ENCODE data around the gene OR51I2. TPM values are rescaled to one million over a fixed set of nuclear protein-coding genes. Genes with fewer than 3 reads are reported as not detected.

Gene OR51I2, protein sequence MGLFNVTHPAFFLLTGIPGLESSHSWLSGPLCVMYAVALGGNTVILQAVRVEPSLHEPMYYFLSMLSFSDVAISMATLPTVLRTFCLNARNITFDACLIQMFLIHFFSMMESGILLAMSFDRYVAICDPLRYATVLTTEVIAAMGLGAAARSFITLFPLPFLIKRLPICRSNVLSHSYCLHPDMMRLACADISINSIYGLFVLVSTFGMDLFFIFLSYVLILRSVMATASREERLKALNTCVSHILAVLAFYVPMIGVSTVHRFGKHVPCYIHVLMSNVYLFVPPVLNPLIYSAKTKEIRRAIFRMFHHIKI
- polyA plus RNA-seq = not detected

DNA sequence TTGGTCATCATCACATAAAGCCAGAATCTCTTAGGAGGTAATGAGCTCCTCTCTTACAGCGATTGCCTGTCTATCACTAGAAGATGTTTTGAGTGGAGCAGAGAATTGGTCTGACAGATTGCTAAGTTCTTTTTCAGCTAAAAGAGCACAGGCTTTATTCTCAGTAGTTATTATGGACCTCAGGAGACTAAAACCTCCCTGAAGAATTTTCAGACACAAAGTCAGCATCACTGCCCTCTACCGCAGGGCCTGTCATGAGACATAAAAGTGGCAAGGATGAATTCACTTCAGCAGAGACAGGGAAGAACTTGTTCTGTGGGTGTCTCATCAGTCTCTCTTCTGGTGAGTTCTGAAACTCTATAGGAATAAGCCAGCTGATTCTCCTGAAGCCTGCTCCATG is at the start of gene OR51I2:
Gene OR51I2, plus strand, starts transcription at position 301 of the 400 bp plus-strand sequence. CDS start 4,166 bp downstream, outside the sequence.
- WGBS, 3 donors = 84 to 94% (median 93%) methylated on average over 2 of the region's 2 CpGs

DNA sequence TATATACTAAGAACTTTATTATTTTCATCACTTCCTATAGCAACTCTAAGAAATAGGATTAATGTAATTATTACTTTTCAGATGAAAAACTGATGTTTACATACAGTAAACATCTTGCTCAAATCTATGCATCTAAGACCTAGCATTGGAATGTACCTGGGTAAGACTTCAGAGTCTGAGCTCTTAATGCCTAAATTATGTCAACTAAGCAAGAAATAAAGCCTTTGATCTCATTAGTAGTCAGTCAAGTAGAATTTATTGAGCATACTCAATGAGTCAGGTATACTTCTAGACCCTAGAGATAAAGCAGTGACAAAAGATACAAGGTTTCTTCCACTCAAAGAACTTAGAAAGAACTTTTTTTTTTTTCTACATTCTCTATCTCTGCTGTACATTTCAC is 44.0 kb upstream of the OR51I2 start:
- no peak overlapping the region for H3K27ac ChIP-seq (ENCODE audit: low read depth, low read length)

More for the DNA sequence above, at the start of gene OR51I2:
- no peak within 1 kb of the TSS for H3K27ac ChIP-seq (ENCODE audit: low read depth, low read length)

DNA sequence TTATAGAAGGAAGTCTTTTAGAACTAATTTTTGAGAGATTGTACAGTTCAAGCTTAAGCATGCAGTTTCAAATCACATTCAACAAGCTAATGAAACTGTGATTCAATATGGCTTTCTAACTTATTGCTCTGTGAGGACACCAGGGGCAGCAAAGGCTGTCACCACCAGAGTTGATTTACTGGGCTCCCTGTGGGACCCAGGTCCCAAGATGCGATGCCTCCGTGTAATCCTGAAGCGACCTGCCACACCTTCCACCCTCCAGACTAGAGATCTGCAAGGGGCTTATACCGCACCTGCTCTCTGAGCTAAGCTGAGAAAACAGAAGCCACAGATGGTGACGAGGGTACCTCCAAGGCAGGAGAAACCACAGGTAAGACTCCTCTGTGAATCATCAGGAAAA is 28.1 kb upstream of the OR51I2 start:
- H3K27ac ChIP-seq (ENCODE audit: low read depth, low read length) = no peak overlapping the region
- 54 to 69% (median 65%) methylated on average over 5 of the region's 5 CpGs for WGBS, 3 donors

DNA sequence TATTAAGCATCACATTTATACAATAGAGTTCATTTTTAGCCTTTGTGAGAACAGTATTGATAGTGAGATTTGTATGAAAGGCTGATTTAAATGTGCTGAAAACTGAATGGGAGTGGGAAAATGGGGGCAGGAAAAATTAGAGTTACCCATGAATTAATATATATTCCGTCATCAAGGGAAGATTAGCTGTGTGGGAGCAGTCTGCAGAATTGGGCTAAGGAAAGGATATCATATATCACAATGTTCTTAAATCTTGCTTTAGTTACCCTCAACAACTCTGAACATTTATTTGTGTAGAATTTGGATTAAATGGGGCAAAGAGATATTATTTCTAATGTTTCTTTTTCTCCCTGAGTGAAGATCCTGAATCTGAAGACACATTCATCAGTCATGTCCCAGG is 27.3 kb upstream of the OR51I2 start, which contains the start of gene OR51Q1:
Gene OR51Q1, plus strand, starts transcription at position 301 of the 400 bp plus-strand sequence. Its CDS starts 90 bp downstream, at position 391.
- no peak within 1 kb of the TSS for H3K27ac ChIP-seq (ENCODE audit: low read depth, low read length)
- WGBS, 3 donors = 85 to 89% (median 85%) methylated on average over 1 of the region's 1 CpG

DNA sequence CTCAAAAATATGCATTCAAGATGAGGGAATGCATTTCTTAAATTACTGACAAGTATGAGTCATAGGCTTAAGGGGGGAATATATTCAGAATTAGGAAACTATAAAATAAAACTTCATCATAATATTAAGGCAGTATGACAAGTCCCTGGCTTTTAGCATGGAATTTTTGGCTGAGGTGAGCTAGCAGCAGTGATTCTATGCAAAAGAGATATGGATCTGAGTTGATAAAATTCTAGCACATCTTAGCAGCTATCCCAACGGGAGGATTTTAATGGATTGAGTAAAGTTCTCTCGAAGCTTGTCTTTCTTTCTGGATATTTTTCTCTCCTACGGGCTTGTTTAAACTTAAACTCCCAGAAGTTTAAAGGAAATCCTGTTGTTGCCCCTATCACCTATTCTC is 26.0 kb upstream of the OR51I2 start:
- no peak overlapping the region for H3K27ac ChIP-seq (ENCODE audit: low read depth, low read length)
- WGBS, 3 donors = 57 to 66% (median 61%) methylated on average over 3 of the region's 3 CpGs

DNA sequence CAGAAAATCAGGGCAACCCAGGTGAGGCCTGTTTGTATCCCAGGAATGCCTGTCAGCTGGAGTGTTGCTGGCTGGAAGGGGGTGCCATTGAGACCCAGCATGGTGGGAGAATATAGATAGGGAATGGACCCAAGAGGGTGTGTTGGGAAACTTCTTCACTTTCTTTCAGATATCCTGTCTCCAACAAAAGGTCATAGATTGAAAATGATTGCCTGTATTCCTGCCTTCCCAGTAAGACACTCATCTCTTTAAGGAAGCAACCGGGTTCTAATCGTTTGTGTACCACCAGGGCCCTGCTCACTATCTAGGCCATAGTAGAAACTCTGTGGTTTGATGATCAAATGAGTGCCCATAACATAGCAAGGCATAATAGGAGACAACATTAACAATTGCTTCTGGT is 7.7 kb upstream of the OR51I2 start, which contains the start of gene OR51I1:
Gene OR51I1, minus strand, starts transcription at position 101 of the 400 bp plus-strand sequence. Its CDS starts 0 bp downstream, at position 101.
- WGBS, 3 donors = 22 to 43% (median 31%) methylated on average over 2 of the region's 2 CpGs

DNA sequence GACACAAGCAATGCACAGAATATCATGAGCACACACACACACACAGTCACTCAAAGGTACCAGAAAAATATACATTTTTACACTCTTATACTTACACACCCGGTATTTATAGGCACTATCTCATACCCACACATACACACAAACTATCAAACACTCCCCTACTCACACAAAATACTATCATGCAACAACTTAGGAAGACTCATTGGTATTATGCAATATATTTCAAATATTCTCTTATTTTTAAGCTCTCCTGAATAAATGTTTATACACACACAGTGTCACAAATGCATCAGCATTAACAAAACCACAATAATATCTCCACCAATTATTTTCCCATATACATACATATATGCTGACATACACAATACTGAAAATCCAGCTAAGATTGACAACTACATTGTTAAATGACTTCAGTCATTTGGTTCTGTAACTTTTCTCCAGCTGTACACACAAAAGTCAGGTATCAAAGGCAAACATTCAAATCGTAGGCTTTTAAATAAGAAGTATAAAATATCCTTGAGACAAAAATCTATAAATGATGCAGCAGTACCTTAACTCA is 5.2 kb upstream of the OR51I2 start:
- 35 to 55% (median 53%) methylated on average over 2 of the region's 2 CpGs for WGBS, 3 donors
- no peak overlapping the region for H3K27ac ChIP-seq (ENCODE audit: low read depth, low read length)

More for the DNA sequence above, 7.7 kb upstream of the OR51I2 start, which contains the start of gene OR51I1:
- no peak within 1 kb of the TSS for H3K27ac ChIP-seq (ENCODE audit: low read depth, low read length)

DNA sequence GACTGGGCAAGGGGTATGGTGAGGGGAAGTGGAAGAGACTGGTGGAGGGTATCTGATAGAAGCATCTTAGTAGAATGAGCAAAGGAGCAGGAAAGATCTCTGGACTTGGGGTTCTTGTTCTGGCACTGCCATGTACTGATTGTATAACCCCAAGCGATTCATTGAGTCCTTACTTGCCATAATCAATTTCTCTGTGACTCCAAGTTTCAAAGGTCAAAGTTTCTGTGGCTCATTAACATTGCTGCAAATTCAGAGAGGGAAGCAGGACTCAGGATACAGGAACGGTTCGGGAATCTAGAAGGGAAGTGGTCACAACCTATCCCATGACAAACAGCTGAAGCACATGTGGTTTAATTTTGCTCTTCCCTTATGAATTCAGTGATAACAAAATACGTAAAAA is 309 bp downstream of the OR51I2 start:
- H3K27ac ChIP-seq (ENCODE audit: low read depth, low read length) = no peak overlapping the region
- WGBS, 3 donors = 47 to 81% (median 80%) methylated on average over 4 of the region's 4 CpGs

DNA sequence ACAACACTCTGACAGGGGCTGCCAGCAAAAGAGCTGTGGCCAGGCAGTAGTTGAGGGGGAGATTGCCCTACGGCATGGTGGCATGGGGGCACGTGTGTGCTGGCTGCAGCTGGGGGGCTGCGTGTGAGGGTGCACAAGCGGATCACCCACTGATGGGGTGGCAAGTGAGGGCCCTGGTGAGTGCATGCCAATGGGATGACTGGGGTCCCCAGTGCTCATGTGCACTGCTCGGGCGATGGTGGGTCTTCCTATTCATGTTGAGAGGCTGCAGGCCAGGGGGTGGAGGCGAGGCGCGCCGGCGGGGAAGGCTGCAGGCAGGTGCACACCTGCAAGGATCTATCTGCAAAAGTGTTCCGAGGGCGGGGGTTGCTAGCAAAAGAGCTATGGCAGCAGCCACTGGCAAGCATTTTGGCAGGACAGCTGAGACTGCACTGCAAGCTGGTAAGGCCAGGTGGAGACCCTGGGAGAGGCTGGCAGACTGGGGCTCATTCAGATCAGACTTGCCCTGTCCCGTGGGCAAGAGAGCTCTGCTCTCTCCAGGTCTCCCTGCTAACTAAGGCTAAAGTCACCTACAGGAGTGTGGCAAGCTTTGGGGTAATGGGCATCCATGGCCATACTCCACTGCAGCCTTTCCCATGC is 12.0 kb downstream of the OR51I2 start:
- 84 to 94% (median 90%) methylated on average over 14 of the region's 14 CpGs for WGBS, 3 donors
- no peak overlapping the region for H3K27ac ChIP-seq (ENCODE audit: low read depth, low read length)

DNA sequence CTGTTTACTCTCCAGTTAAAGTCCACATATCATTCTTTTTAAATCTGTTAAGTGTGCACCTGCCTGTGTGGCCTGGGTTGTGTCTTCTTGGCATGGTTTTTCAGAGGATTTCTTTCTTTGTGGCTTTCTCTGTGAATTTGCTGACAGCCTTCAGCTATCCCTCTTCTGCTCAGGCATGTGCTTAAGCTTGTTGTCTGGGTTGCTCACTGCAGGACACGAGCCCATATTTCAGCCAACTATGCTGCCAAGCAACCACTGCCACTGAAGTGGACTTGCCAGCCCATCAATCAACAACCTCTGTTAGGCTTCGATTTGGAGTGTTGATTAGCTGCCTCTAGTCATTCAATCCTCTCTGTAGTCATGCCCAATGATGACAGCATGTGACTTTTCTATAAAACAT is 18.4 kb downstream of the OR51I2 start:
- WGBS, 3 donors = 22 to 66% (median 55%) methylated on average over 2 of the region's 2 CpGs
- H3K27ac ChIP-seq (ENCODE audit: low read depth, low read length) = no peak overlapping the region

DNA sequence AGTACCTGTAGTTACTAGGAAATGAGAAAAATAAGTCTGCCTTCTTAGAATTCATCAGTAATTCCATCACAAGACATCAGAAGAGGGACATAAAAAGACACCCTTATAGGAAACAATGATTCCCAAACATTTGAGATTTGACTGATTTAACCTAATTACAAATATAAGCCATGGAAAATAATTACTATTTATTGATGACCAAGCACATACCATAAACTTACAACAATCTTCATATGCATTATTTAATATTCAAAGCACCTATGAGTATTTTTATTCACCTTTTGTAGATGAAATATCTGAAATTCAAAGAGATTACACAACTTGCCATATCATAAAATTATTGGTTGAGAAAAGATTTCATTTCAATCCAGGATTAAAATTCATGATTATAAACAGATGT is 24.8 kb downstream of the OR51I2 start:
- no peak overlapping the region for H3K27ac ChIP-seq (ENCODE audit: low read depth, low read length)

DNA sequence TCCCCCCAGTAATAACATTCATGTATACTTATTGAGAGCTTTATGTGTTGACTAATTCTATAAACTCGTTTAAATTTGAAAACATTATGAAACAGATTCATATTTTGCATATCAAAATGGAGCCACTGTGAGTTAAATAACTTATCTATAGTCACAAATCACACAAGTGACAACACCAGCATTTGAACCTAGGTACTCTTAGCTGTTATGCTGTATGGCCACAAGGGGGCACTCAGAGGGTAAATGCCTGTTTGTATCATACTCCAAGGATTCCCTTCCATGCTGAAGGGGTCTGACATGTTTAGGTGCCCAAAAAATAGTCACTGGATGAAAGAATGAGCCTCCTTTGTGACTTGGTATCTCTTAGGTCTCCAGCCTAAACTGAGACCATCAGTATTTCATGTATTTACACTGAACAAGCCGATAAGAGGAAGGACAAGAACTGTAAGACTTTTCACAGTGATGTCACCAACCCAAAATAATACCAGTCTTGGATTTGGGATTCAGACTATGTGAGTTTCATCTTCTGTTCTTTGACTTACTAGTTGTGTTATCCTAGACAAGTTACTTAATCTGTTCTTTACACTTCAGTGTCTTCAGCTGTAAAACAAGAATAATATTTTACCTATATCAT is 27.2 kb downstream of the OR51I2 start:
- WGBS, 3 donors = 36 to 39% (median 38%) methylated on average over 2 of the region's 2 CpGs
- no peak overlapping the region for H3K27ac ChIP-seq (ENCODE audit: low read depth, low read length)

DNA sequence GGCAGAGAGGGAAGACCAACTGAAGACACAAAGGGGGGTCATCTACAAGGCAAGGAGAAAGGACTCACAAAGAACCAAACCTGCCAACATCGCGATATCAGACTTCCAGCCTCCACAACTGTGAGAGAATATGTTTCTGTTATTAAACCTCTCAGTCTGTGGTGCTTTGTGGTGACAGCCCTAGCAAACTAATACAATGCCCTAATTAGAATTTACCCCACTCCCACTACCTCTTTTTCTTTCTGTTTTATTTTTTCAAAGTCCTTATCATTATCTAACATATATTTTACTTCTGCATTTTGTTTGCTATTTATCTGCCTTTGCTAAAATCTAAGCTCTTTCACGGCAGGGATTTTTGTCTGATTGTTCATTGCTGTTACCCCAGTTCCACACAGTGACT is 36.9 kb downstream of the OR51I2 start:
- 74 to 80% (median 78%) methylated on average over 3 of the region's 3 CpGs for WGBS, 3 donors
- no peak overlapping the region for H3K27ac ChIP-seq (ENCODE audit: low read depth, low read length)

DNA sequence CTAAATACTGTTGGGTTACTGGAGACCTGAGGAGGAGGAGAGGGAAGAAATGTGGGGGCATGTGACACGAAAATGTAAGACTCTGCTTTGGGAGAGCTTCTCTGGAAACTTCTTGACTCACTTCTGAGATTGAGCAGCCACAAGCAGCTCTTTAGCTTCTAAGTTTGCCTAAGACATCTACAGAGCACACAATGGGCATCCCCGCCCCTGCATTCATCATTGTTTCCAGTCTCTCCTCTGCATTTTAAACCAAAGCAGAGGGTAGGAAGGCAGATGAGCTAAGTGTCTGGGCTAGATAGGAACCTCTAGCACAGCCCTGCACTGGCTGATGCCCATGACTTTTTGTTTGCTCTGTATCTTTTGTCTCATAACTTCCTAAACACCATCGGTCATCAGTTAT is 37.3 kb downstream of the OR51I2 start:
- H3K27ac ChIP-seq (ENCODE audit: low read depth, low read length) = no peak overlapping the region
- 58 to 81% (median 67%) methylated on average over 3 of the region's 3 CpGs for WGBS, 3 donors

DNA sequence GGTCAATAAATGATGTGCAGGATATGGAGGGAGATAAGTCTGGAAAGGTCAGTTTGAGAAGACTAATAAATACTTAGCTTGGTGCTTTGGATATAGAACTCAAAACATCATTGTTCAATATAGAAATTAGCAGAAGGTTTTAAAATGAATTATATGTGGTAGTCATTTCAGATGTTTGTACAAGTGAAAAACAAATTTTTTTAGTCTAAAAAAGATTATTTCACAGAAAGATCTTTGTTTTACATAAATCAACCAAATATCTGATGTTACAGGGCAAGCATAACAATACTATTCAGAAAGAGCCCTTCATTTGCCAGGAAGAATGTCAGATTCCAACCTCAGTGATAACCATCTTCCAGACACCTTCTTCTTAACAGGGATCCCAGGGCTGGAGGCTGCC is 39.3 kb downstream of the OR51I2 start, which contains the start of gene OR52D1:
Gene OR52D1, plus strand, starts transcription at position 301 of the 400 bp plus-strand sequence. Its CDS starts 22 bp downstream, at position 323.
- H3K27ac ChIP-seq (ENCODE audit: low read depth, low read length) = no peak within 1 kb of the TSS

DNA sequence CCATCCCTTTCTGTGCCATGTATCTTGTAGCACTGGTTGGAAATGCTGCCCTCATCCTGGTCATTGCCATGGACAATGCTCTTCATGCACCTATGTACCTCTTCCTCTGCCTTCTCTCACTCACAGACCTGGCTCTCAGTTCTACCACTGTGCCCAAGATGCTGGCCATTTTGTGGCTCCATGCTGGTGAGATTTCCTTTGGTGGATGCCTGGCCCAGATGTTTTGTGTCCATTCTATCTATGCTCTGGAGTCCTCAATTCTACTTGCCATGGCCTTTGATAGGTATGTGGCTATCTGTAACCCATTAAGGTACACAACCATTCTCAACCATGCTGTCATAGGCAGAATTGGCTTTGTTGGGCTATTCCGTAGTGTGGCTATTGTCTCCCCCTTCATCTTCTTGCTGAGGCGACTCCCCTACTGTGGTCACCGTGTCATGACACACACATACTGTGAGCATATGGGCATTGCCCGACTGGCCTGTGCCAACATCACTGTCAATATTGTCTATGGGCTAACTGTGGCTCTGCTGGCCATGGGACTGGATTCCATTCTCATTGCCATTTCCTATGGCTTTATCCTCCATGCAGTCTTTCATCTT is 39.8 kb downstream of the OR51I2 start:
- WGBS, 3 donors = 82 to 95% (median 94%) methylated on average over 4 of the region's 4 CpGs

DNA sequence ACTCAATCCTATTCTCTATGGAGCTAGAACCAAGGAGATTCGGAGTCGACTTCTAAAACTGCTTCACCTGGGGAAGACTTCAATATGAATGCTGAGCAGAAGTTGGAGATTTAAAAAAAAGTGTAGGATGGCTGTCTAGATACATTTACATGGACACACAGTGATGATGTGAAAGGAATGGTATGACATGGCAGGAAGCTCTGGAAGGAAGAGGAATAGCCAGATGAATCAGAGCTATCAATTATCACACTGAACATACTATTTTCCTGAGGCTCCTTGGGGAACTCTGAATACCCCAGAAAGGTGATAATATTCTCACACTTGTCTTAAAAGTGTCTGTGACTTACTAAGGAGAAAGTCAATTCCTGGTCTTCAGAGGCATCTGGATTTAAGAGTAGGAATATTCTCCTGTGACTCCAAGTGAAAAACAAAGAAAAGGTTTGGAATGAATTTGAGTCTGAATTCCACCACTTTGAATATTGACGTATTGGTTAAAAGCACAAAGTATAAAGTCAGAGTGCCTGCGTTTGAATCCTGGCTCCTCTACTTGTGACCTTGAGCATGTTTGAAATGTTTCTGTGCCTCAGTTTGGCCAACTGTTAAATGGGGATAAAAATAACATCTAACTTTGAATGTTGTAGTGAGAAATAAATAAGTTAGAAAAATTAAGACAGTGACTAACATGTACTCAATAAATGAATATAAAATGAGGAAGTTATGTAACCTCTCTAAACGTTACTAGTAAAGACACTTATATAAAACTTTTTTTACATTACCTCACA is 40.6 kb downstream of the OR51I2 start:
- H3K27ac ChIP-seq (ENCODE audit: low read depth, low read length) = no peak overlapping the region
- WGBS, 3 donors = 45 to 53% (median 52%) methylated on average over 5 of the region's 5 CpGs

More for the DNA sequence above, 39.8 kb downstream of the OR51I2 start:
- no peak overlapping the region for H3K27ac ChIP-seq (ENCODE audit: low read depth, low read length)

DNA sequence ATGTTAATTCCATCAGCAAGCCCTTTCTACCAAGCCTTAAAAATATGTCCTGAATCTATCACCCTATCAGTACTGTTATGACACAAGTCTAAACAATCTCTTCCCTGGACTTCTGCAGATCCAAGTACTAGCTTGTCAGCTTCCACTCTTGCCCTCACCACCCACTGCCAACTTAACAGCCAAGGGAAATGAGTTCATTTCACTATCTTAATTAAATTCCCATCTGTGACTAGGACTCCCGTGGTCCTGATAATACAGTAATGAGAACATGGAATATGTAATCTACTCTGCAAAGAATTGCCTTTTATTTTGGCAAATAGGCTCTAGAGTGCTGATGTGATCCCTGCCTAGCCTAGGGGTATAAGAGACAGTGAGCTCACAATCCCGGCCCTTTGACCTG is 50.5 kb downstream of the OR51I2 start:
- 58 to 67% (median 64%) methylated on average over 2 of the region's 2 CpGs for WGBS, 3 donors
- no peak overlapping the region for H3K27ac ChIP-seq (ENCODE audit: low read depth, low read length)
